Activated B cell treated with CpG ODN at 0.5 μM for 24 hours (primary cell): Measurements from ENCODE around the gene FETUB. TPM values are rescaled to one million over a fixed set of nuclear protein-coding genes. Genes with fewer than 3 reads are reported as not detected.

Experiments used
- ATAC-seq: fragments of 200-7000 bp; cut with Tn5 transposase; one replicate; pipeline ENCODE4 v1.10.0; 2021; ENCODE audit warnings: low read depth, mild to moderate bottlenecking, moderate library complexity
- CTCF ChIA-PET: fragments of 350-600 bp; sonication (Branson Sonifier 250); formaldehyde crosslinking; loops from one replicate; lab custom pipeline; 2021; ENCODE audit warnings: antibody characterized with exemption; lab: Charles Lee
- POLR2A ChIA-PET: fragments of 350-600 bp; sonication (Branson Sonifier 250); formaldehyde crosslinking; loops from one replicate; lab custom pipeline; 2021; ENCODE audit warnings: antibody characterized with exemption; lab: Charles Lee
- DNase-seq: peaks from one replicate; pipeline ENCODE4 v3.0.0; 2022
- H3K27ac Mint-ChIP-seq: one replicate; pipeline ENCODE4 v1.8.0; 2020; ENCODE audit warnings: mixed read lengths
- H3K27me3 Mint-ChIP-seq: one replicate; pipeline ENCODE4 v1.8.0; 2021; ENCODE audit warnings: mixed read lengths
- H3K36me3 Mint-ChIP-seq: one replicate; pipeline ENCODE4 v1.8.0; 2021; ENCODE audit warnings: low read depth, mixed read lengths
- H3K4me1 Mint-ChIP-seq: one replicate; pipeline ENCODE4 v1.8.0; 2021; ENCODE audit warnings: mixed read lengths
- H3K4me3 Mint-ChIP-seq: one replicate; pipeline ENCODE4 v1.8.0; 2020; ENCODE audit warnings: mild to moderate bottlenecking, mixed read lengths
- H3K9me3 Mint-ChIP-seq: one replicate; pipeline ENCODE4 v1.8.0; 2020; ENCODE audit warnings: mixed read lengths
- CTCF ChIP-seq: fragments of 200-600 bp; IDR thresholded peaks from one replicate; pipeline ENCODE4 v1.8.0; 2022; ENCODE audit warnings: antibody characterized with exemption, mild to moderate bottlenecking
- intact Hi-C: fragments of 100-400 bp; cut with micrococcal nuclease; formaldehyde crosslinking; loops from one replicate; pipeline ENCODE4 v1.15.1; 2024
- total RNA-seq: library from RNA; stranded (reverse); gene quantifications from 2 replicates; pipeline ENCODE4 v1.2.3, GENCODE V29; 2022

FETUB gene
- total RNA-seq, 1 donor from 2014 or later, result not detected

- CTCF ChIA-PET, result interaction anchor here (0.6 to 7.7 kb wide), 26 partner anchors 9 to 648 kb away, joined by 3 to 187 read pairs (median 4); partner anchors contain the start of gene DNAJB11
- Mint-ChIP-seq H3K27ac (no peak overlapping the region), H3K4me1 (peaks cover 16% of the 10 kb centered on the region), H3K9me3 (no peaks in the 10 kb centered on the region), H3K4me3 (no peak overlapping the region), H3K36me3 (no peaks in the 10 kb centered on the region), H3K27me3 (peaks cover 36% of the 10 kb centered on the region)
- no peak for DNase-seq
- no peak for ATAC-seq
- intact Hi-C loops, result loop anchor here (10.0 kb wide), 1 partner anchor 949 kb away; no protein-coding TSS in a partner anchor
- POLR2A ChIA-PET, result interaction anchor here (1.6 to 1.8 kb wide), 2 partner anchors 169 to 207 kb away, joined by 5 to 9 read pairs; partner anchors contain the start of gene EIF4A2
- no peak for TF ChIP-seq CTCF
These were observed 26.0 kb upstream of the FETUB start for GRCh38 chr3:186614266-186614596.

GRCh38 chr3:186614597-186615483 lies 25.4 kb upstream of the FETUB start:
- no peaks in the 10 kb centered on the region for H3K9me3 Mint-ChIP-seq
- peak; percentile 95 for TF ChIP-seq CTCF
- H3K27ac Mint-ChIP-seq, result no peak overlapping the region
- peaks cover 36% of the 10 kb centered on the region for H3K27me3 Mint-ChIP-seq
- DNase-seq (peak; percentile 52), ATAC-seq (peak; percentile 72)
- CTCF ChIA-PET, result interaction anchor here (0.6 to 7.7 kb wide), 37 partner anchors 8 to 954 kb away, joined by 3 to 187 read pairs (median 4); partner anchors contain the start of genes DNAJB11 and EIF4A2
- POLR2A ChIA-PET, result interaction anchor here (0.7 to 1.8 kb wide), 4 partner anchors 169 to 632 kb away, joined by 4 to 9 read pairs (median 4); partner anchors contain the start of gene EIF4A2
- intact Hi-C loops, result loop anchor here (1.0 to 10.0 kb wide), 2 partner anchors 206 to 950 kb away; no protein-coding TSS in a partner anchor
- H3K36me3 Mint-ChIP-seq, result no peaks in the 10 kb centered on the region
- no peak overlapping the region for H3K4me3 Mint-ChIP-seq
- peaks cover 16% of the 10 kb centered on the region for H3K4me1 Mint-ChIP-seq

GRCh38 chr3:186616299-186616617 lies 23.9 kb upstream of the FETUB start:
- no peak for ATAC-seq
- H3K27ac Mint-ChIP-seq, result no peak overlapping the region
- no peak overlapping the region for H3K4me3 Mint-ChIP-seq
- no peaks in the 10 kb centered on the region for H3K9me3 Mint-ChIP-seq
- no peak for TF ChIP-seq CTCF
- H3K36me3 Mint-ChIP-seq, result no peaks in the 10 kb centered on the region
- peaks cover 42% of the 10 kb centered on the region for H3K27me3 Mint-ChIP-seq
- no peak for DNase-seq
- peaks cover 16% of the 10 kb centered on the region for H3K4me1 Mint-ChIP-seq
- POLR2A ChIA-PET, result interaction anchor here (2.4 kb wide), 1 partner anchor 168 kb away, joined by 18 read pairs; the partner anchor contains the start of gene EIF4A2
- intact Hi-C loops, result loop anchor here (1.0 to 10.0 kb wide), 2 partner anchors 360 to 951 kb away; no protein-coding TSS in a partner anchor
- CTCF ChIA-PET, result interaction anchor here (0.9 to 7.7 kb wide), 25 partner anchors 8 to 957 kb away, joined by 3 to 187 read pairs (median 6); partner anchors contain the start of gene DNAJB11

- DNase-seq, result peak; percentile 65
- ATAC-seq, result peak; percentile 97
- no peak overlapping the region for H3K27ac Mint-ChIP-seq
- peaks cover 43% of the 10 kb centered on the region for H3K27me3 Mint-ChIP-seq
- no peaks in the 10 kb centered on the region for H3K36me3 Mint-ChIP-seq
- POLR2A ChIA-PET, result interaction anchor here (0.6 to 2.4 kb wide), 5 partner anchors 166 to 663 kb away, joined by 3 to 18 read pairs (median 5); partner anchors contain the start of gene EIF4A2
- peak; percentile 47 for TF ChIP-seq CTCF
- peaks cover 16% of the 10 kb centered on the region for H3K4me1 Mint-ChIP-seq
- CTCF ChIA-PET, result interaction anchor here (0.6 to 7.7 kb wide), 37 partner anchors 8 to 958 kb away, joined by 3 to 187 read pairs (median 5); partner anchors contain the start of gene DNAJB11
- intact Hi-C loops, result loop anchor here (1.0 to 10.0 kb wide), 7 partner anchors 77 to 952 kb away; no protein-coding TSS in a partner anchor
- H3K9me3 Mint-ChIP-seq, result no peaks in the 10 kb centered on the region
- H3K4me3 Mint-ChIP-seq, result peak overlapping the region; percentile 58
These were observed 22.9 kb upstream of the FETUB start for GRCh38 chr3:186617036-186617946.
